ENCODE measurements around the gene NETO2.
"Not testable (repeated sequence)": the region's sequence is repeated elsewhere in the genome, so short reads cannot be mapped to it uniquely, and the experiment has no call there.

The NETO2 gene, protein sequence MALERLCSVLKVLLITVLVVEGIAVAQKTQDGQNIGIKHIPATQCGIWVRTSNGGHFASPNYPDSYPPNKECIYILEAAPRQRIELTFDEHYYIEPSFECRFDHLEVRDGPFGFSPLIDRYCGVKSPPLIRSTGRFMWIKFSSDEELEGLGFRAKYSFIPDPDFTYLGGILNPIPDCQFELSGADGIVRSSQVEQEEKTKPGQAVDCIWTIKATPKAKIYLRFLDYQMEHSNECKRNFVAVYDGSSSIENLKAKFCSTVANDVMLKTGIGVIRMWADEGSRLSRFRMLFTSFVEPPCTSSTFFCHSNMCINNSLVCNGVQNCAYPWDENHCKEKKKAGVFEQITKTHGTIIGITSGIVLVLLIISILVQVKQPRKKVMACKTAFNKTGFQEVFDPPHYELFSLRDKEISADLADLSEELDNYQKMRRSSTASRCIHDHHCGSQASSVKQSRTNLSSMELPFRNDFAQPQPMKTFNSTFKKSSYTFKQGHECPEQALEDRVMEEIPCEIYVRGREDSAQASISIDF

GRCh38 chr16:47143677-47144558 is at the start of gene NETO2:
Gene NETO2 (minus strand): TSS chr16:47143945. CDS start chr16:47143612, 333 bp downstream.
- peak within 1 kb of the TSS; percentile 83 for H3K4me3 Mint-ChIP-seq
- H3K4me1 Mint-ChIP-seq: peaks cover 21% of the 10 kb centered on the region
- peaks cover 22% of the 10 kb centered on the region for H3K27me3 Mint-ChIP-seq
- H3K9me3 Mint-ChIP-seq: no peaks in the 10 kb centered on the region
- no peaks in the 10 kb centered on the region for H3K36me3 Mint-ChIP-seq
- peak within 1 kb of the TSS; percentile 77 for H3K27ac Mint-ChIP-seq

DNA sequence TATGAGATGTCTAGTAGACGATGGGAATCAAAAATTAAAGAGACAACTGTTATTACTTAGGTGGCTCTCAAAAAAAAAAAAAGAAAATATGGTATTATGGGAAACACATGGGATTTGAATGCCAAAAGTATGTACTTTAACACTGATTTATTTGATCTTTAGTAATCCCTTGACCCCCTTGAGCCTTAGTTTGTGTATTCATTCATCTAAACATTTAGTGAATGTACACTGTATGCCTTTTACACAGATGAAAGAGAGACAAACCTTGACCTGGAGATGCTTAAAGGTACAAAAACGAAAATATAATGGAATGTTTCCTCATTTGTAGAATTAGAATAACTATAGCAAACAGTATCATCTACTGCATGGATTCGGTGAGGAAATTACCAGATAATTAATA is 38.6 kb upstream of the NETO2 start:
- no peak overlapping the region for H3K4me3 Mint-ChIP-seq
- no peaks in the 10 kb centered on the region for H3K9me3 Mint-ChIP-seq
- no peaks in the 10 kb centered on the region for H3K27me3 Mint-ChIP-seq
- H3K4me1 Mint-ChIP-seq: no peaks in the 10 kb centered on the region
- H3K36me3 Mint-ChIP-seq: peaks cover 16% of the 10 kb centered on the region
- H3K27ac Mint-ChIP-seq: no peak overlapping the region

- H3K4me1 Mint-ChIP-seq, H3K4me3 Mint-ChIP-seq, H3K27ac Mint-ChIP-seq, H3K27me3 Mint-ChIP-seq, H3K9me3 Mint-ChIP-seq: not testable (repeated sequence)
- peaks cover 16% of the 10 kb centered on the region for H3K36me3 Mint-ChIP-seq
Measured at GRCh38 chr16:47181066-47181465, 37.3 kb upstream of the NETO2 start.

DNA sequence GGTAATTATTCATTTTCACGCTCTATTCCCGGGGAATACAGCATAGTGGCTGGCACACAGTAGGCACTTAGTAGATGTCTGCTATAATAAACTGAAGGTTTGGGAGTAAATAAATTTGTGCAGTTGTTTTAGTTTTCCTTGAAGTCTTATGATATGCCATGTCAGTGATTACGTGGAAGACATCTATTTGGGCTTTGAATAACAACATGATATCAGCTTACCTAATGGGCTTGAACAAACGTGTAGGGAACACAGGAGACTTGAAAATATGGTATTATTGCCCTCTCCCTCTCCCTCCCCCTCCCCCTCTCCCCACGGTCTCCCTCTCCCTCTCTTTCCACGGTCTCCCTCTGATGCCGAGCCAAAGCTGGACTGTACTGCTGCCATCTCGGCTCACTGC is 36.3 kb upstream of the NETO2 start:
- H3K9me3 Mint-ChIP-seq: no peaks in the 10 kb centered on the region
- H3K4me3 Mint-ChIP-seq: no peak overlapping the region
- H3K4me1 Mint-ChIP-seq: no peaks in the 10 kb centered on the region
- no peaks in the 10 kb centered on the region for H3K27me3 Mint-ChIP-seq
- peaks cover 14% of the 10 kb centered on the region for H3K36me3 Mint-ChIP-seq
- no peak overlapping the region for H3K27ac Mint-ChIP-seq

DNA sequence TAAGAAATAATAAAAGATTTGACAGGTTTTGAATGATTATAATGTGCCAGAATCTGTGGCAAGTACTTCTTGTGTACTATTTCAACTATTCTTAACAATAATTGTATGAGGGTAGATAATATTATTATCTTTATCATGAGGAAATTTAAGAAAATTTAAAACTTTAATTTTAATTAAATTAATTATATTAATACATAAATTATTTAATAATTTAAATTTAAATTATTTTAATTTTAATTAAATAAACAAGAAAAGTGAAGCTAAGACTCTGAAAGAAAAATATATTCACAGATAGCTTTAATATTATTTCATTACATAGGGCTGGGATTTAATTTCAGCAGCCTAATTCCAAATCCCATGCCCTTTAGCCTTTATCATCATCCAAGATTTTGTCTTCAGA is 31.4 kb upstream of the NETO2 start:
- Mint-ChIP-seq H3K9me3 (no peaks in the 10 kb centered on the region), H3K4me1 (no peaks in the 10 kb centered on the region), H3K36me3 (peaks cover 11% of the 10 kb centered on the region), H3K4me3 (no peak overlapping the region), H3K27ac (no peak overlapping the region), H3K27me3 (no peaks in the 10 kb centered on the region)

DNA sequence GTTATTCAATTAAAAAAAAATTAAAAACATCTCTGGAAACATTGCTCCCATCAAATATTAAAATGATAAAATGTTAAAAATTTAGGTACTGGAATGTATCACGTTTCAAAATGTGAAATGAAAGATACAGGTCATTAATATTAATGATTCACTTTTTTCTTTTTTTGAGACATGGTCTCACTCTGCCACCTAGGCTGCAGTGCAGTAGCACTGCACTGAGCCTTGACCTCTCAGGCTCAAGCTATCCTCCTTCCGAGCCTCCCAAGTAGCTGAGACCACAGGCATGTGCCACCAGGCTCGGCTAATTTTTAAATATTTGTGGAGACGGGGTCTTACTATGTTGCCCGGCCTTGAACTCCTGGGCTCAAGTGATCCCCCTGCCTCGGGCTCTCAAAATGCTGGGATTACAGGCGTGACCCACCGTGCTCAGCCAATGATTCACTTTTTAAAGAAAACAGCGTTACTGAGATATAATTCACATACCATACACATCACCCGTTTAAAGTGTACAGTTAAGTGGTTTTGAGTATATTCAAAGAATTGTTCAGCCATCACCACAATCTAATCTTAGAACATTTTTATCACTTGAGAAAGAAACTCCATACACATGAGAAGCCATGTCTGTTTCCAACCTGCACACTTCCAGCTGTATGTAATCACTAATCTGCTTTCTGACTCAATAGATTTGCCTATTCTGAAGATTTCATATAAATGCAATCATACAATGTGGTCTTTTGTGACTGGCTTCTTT is 19.1 kb upstream of the NETO2 start:
- no peak overlapping the region for H3K27ac Mint-ChIP-seq

DNA sequence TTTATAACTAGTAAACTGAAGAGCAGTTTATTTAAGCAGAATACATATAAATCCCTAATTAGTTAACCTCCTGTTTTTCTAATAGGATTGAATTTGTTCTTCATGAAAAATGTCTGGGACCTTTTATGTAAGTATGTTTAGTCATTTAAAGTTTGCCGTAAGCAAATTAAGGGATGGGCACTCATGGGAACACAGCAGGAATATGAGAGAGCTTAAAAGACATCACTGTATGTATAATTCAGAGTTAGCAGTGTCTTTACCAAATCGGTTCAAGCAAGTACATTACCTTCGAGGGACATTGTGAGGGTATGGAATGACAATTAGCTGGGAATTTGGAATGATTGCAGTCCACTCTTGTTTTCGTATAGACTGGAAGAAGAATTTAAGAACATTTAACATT is 17.7 kb upstream of the NETO2 start:
- Mint-ChIP-seq H3K9me3 (peaks cover 7% of the 10 kb centered on the region), H3K27ac (no peak overlapping the region), H3K36me3 (peaks cover 22% of the 10 kb centered on the region), H3K4me3 (no peak overlapping the region), H3K4me1 (no peaks in the 10 kb centered on the region), H3K27me3 (no peaks in the 10 kb centered on the region)

More for the DNA sequence above, 19.1 kb upstream of the NETO2 start:
- Mint-ChIP-seq H3K4me3 (no peak overlapping the region), H3K36me3 (peaks cover 15% of the 10 kb centered on the region), H3K4me1 (no peaks in the 10 kb centered on the region), H3K9me3 (no peaks in the 10 kb centered on the region), H3K27me3 (no peaks in the 10 kb centered on the region)

DNA sequence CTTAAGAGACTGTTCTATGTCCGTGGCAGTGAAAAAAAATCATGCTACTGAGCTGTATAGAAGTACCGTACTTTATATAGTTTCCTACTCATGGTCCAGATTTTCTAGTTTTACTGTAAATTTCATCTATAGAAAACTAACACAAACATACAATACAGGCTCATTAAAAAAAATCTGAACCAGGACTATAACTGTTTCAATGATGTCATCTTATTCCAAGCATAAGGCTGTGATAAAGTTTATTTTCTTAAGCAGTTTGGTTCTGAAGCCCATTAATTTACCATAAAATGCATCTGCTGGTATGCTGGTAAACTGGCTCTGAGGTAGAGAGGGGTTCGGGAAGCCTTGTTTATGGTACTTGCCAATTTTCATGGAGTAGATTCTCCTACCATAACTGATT is 16.7 kb upstream of the NETO2 start:
- no peaks in the 10 kb centered on the region for H3K27me3 Mint-ChIP-seq
- peaks cover 29% of the 10 kb centered on the region for H3K36me3 Mint-ChIP-seq
- no peak overlapping the region for H3K4me3 Mint-ChIP-seq
- no peak overlapping the region for H3K27ac Mint-ChIP-seq
- H3K9me3 Mint-ChIP-seq: peaks cover 7% of the 10 kb centered on the region
- no peaks in the 10 kb centered on the region for H3K4me1 Mint-ChIP-seq

DNA sequence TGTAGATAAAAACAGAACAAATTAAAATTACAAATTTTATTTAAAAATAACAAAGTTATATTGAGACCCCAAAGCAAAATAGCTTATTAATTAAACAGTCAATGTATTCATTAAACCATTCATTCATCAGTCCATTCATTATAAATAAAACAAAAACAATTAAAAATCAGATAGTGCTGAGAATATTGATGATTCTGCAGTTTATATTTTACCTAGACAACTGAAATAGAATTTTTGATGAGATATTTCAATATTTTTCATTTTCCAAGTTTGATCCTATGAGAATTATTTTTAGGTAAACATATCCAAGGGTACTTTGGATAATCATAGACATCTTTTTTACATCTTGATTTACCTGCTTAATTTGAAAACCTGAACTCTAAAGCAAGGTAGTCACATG is 15.2 kb upstream of the NETO2 start:
- Mint-ChIP-seq H3K4me3 (no peak overlapping the region), H3K4me1 (no peaks in the 10 kb centered on the region), H3K9me3 (peaks cover 7% of the 10 kb centered on the region), H3K27ac (no peak overlapping the region), H3K27me3 (no peaks in the 10 kb centered on the region), H3K36me3 (peaks cover 28% of the 10 kb centered on the region)

- Mint-ChIP-seq H3K4me3 (no peak overlapping the region), H3K36me3 (peaks cover 43% of the 10 kb centered on the region), H3K27ac (no peak overlapping the region), H3K27me3 (no peaks in the 10 kb centered on the region), H3K9me3 (peaks cover 11% of the 10 kb centered on the region), H3K4me1 (no peaks in the 10 kb centered on the region)
Measured at GRCh38 chr16:47156680-47157215, 13.0 kb upstream of the NETO2 start.

- H3K4me3 Mint-ChIP-seq, H3K4me1 Mint-ChIP-seq, H3K27ac Mint-ChIP-seq, H3K27me3 Mint-ChIP-seq: not testable (repeated sequence)
- Mint-ChIP-seq H3K9me3 (peaks cover 17% of the 10 kb centered on the region), H3K36me3 (peaks cover 39% of the 10 kb centered on the region)
Measured at GRCh38 chr16:47152501-47152900, 8.8 kb upstream of the NETO2 start.

GRCh38 chr16:47150067-47150466 is 6.3 kb upstream of the NETO2 start:
- Mint-ChIP-seq H3K27ac (no peak overlapping the region), H3K36me3 (peaks cover 25% of the 10 kb centered on the region), H3K4me3 (no peak overlapping the region), H3K4me1 (no peaks in the 10 kb centered on the region), H3K9me3 (peaks cover 10% of the 10 kb centered on the region), H3K27me3 (peaks cover 5% of the 10 kb centered on the region)

- H3K27ac Mint-ChIP-seq: peak overlapping the region; percentile 77
- no peaks in the 10 kb centered on the region for H3K36me3 Mint-ChIP-seq
- H3K9me3 Mint-ChIP-seq: no peaks in the 10 kb centered on the region
- H3K4me1 Mint-ChIP-seq: peaks cover 21% of the 10 kb centered on the region
- H3K27me3 Mint-ChIP-seq: peaks cover 22% of the 10 kb centered on the region
- H3K4me3 Mint-ChIP-seq: peak overlapping the region; percentile 83
Measured at GRCh38 chr16:47144559-47144877, 773 bp upstream of the NETO2 start.

DNA sequence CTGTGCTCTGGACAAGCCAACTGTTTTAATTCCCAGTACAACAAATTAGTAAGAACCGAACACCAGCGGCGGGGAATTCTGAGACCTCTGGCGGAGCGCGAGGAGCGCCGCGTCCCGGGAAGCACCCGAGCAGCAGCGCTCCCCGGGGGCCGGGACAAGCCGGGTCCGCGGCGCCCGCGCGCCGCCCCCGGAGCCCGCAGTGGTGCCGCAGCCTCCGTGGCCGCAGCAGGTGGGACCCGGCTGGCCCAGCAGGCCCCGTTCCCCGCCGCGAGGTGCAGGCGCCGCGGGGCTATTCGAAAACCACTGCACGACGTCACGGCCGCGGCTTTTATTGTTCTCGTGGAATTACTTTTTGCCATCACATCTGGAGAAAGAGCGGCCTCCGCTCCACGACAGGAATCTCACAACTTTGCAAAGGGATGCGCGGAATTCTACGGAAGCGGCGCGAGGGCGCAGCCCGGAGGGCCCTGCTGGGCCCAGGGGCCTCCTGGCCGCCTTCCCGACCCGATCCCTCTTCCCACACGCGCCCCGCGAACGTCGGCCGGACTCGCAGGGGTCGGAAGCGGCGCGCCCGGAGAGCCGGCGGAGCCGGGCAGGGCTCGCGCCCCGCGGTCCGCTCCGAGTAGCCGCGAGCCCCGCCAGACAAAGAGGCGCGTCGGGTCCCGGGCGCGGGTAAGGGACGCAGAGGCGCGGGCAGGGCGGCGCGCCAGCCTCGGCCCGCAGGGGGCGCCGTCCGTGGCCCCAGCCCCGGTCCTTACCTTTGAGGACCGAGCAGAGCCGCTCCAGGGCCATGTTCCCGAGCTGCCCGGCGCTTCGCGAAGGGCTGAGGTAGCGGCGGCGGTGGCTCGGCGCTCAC is 696 bp downstream of the NETO2 start:
- peaks cover 22% of the 10 kb centered on the region for H3K27me3 Mint-ChIP-seq
- H3K27ac Mint-ChIP-seq: no peak overlapping the region
- no peaks in the 10 kb centered on the region for H3K36me3 Mint-ChIP-seq
- no peaks in the 10 kb centered on the region for H3K9me3 Mint-ChIP-seq
- H3K4me3 Mint-ChIP-seq: peak overlapping the region; percentile 92
- peaks cover 21% of the 10 kb centered on the region for H3K4me1 Mint-ChIP-seq

DNA sequence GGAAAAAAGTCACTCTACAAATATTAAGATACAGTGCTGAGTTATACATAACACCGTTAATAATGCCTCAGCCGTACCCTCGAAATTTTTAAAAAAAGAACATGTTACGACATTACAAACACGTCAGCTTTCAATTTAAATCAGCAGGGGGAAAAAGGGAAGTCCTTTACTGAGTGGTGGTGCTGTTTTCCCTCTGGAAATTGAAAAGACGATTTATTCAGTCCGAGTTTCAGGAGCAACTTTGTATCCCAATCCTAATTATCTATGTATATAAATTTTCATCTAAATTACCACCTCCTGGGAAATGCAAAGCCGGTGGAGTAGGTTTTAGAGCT is 1.3 kb downstream of the NETO2 start:
- Mint-ChIP-seq H3K27ac (no peak overlapping the region), H3K36me3 (no peaks in the 10 kb centered on the region), H3K27me3 (peaks cover 22% of the 10 kb centered on the region), H3K9me3 (no peaks in the 10 kb centered on the region), H3K4me3 (peak overlapping the region; percentile 92), H3K4me1 (peaks cover 21% of the 10 kb centered on the region)

Data from activated naive CD4-positive, alpha-beta T cell treated with anti-CD3 and anti-CD28 coated beads, Interleukin-2, amount 50 U/mL, for 24 hours (primary cell).